Brain microvascular endothelial cell (primary cell): ENCODE measurements around the gene SNAP91.
"Not testable (repeated sequence)": the region's sequence is repeated elsewhere in the genome, so short reads cannot be mapped to it uniquely, and the experiment has no call there.

Source experiments
- DNase-seq: peaks from one replicate; pipeline ENCODE4 v3.0.0-alpha.2; 2020
- H3K27ac ChIP-seq: fragments of 250-450 bp; sonication (Bioruptor Pico); 2 replicates; pipeline ENCODE4 v1.5.1; 2020; ENCODE audit warnings: mild to moderate bottlenecking, moderate library complexity
- H3K27me3 ChIP-seq: fragments of 250-450 bp; sonication (Bioruptor Pico); replicated peaks from 2 replicates; pipeline ENCODE4 v1.5.1; 2020; ENCODE audit warnings: mild to moderate bottlenecking
- H3K36me3 ChIP-seq: fragments of 250-450 bp; sonication (Bioruptor Pico); replicated peaks from 2 replicates; pipeline ENCODE4 v1.5.1; 2020; ENCODE audit warnings: mild to moderate bottlenecking
- H3K4me3 ChIP-seq: 2 replicates; pipeline ENCODE4 v1.5.1; 2011; ENCODE audit warnings: low read depth, mild to moderate bottlenecking, control low read depth, low read length, moderate library complexity
- in situ Hi-C: cut with HindIII; loops from 2 replicates; pipeline ENCODE4 v1.10.0; 2017; ENCODE audit warnings: low sequenced_read_pairs, low pct_ligation_motif_present
- TF ChIP-seq, protein P1 (sequence below): IDR thresholded peaks from 2 replicates; pipeline ENCODE4 v1.5.1; 2011; ENCODE audit warnings: low read depth, mild to moderate bottlenecking, moderate library complexity, low read length, control low read depth, inconsistent platforms; ENCODE audit errors: missing control alignments

The SNAP91 gene

GRCh38 chr6:83590416-83590815, 118.5 kb downstream of the SNAP91 start:
- no peaks in the 10 kb centered on the region for H3K27me3 ChIP-seq
- no peak overlapping the region for H3K4me3 ChIP-seq
- in situ Hi-C loops = no loop called here
- no peak for DNase-seq
- H3K27ac ChIP-seq = no peak overlapping the region
- H3K36me3 ChIP-seq = no peaks in the 10 kb centered on the region
- TF ChIP-seq, protein P1, sequence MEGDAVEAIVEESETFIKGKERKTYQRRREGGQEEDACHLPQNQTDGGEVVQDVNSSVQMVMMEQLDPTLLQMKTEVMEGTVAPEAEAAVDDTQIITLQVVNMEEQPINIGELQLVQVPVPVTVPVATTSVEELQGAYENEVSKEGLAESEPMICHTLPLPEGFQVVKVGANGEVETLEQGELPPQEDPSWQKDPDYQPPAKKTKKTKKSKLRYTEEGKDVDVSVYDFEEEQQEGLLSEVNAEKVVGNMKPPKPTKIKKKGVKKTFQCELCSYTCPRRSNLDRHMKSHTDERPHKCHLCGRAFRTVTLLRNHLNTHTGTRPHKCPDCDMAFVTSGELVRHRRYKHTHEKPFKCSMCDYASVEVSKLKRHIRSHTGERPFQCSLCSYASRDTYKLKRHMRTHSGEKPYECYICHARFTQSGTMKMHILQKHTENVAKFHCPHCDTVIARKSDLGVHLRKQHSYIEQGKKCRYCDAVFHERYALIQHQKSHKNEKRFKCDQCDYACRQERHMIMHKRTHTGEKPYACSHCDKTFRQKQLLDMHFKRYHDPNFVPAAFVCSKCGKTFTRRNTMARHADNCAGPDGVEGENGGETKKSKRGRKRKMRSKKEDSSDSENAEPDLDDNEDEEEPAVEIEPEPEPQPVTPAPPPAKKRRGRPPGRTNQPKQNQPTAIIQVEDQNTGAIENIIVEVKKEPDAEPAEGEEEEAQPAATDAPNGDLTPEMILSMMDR = no peak

GRCh38 chr6:83589076-83589475, 119.8 kb downstream of the SNAP91 start:
- Histone ChIP-seq H3K4me3 (no peak overlapping the region), H3K27ac (no peak overlapping the region), H3K27me3 (no peaks in the 10 kb centered on the region), H3K36me3 (no peaks in the 10 kb centered on the region)
- TF ChIP-seq, protein P1 = no peak
- in situ Hi-C loops = no loop called here
- DNase-seq = no peak

- TF ChIP-seq, protein P1 = no peak
- Histone ChIP-seq H3K36me3 (no peaks in the 10 kb centered on the region), H3K27ac (no peak overlapping the region), H3K4me3 (no peak overlapping the region), H3K27me3 (no peaks in the 10 kb centered on the region)
- in situ Hi-C loops = no loop called here
- DNase-seq = no peak
Measured at GRCh38 chr6:83578057-83578456, 130.8 kb downstream of the SNAP91 start.

GRCh38 chr6:83574783-83575182, 134.1 kb downstream of the SNAP91 start:
- Histone ChIP-seq H3K27me3 (no peaks in the 10 kb centered on the region), H3K36me3 (no peaks in the 10 kb centered on the region), H3K4me3 (no peak overlapping the region), H3K27ac (no peak overlapping the region)
- in situ Hi-C loops = no loop called here
- no peak for DNase-seq
- TF ChIP-seq, protein P1 = no peak

DNA sequence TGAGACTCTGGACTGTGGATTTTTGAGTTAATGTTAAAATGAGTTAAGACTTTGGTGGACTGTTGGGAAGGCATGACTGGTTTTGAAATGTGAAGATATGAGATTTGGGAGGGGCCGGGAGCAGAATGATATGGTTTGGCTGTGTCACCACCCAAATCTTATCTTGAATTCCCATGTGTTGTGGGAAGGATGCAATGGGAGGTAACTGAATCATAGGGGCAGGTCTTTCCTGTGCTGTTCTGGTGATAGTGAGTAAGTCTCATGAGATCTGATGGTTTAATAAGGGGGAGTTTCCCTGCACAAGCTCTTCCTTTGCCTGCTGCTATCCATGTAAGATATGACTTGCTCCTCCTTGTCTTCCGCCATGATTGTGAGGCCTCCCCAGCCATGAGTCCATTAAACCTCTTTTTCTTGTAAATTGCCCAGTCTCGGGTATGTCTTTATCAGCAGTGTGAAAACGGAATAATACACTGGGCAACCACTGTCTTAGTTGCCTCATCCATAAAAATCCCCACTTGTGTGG, 137.2 kb downstream of the SNAP91 start:
- H3K4me3 ChIP-seq, H3K27me3 ChIP-seq, H3K27ac ChIP-seq, H3K36me3 ChIP-seq, in situ Hi-C loops: not testable (repeated sequence)
- peak; percentile 18 for DNase-seq

- no peak overlapping the region for H3K4me3 ChIP-seq
- H3K27ac ChIP-seq = no peak overlapping the region
- H3K36me3 ChIP-seq = no peaks in the 10 kb centered on the region
- TF ChIP-seq, protein P1 = no peak
- in situ Hi-C loops = no loop called here
- no peak for DNase-seq
- H3K27me3 ChIP-seq = no peaks in the 10 kb centered on the region
Measured at GRCh38 chr6:83558975-83559374, 149.9 kb downstream of the SNAP91 start.
